CD14-positive monocyte (primary cell): ENCODE data around the gene TBXAS1. TPM values are rescaled to one million over a fixed set of nuclear protein-coding genes. Genes with fewer than 3 reads are reported as not detected.
A peak's percentile ranks its signal among the peaks of the same experiment; 100 is the strongest.

Source experiments
- DNase-seq, 3 donors: peaks; one replicate each; pipeline ENCODE4 v3.0.0-alpha.2; 2011 to 2022
- H2AFZ ChIP-seq: 2 replicates; pipeline ENCODE4 v1.6.0; 2012; ENCODE audit warnings: mild to moderate bottlenecking, low read depth, low read length, inconsistent platforms; ENCODE audit not compliant: insufficient read depth, poor library complexity, severe bottlenecking
- H3K27ac ChIP-seq, 2 donors: 1 replicate in 1 of 2; 2 replicates in 1 of 2; pipeline ENCODE4 v1.5.1; 2012 to 2013; ENCODE audit warnings: low read length in 2 of 2, control low read depth in 1 of 2, inconsistent platforms in 1 of 2, low read depth in 1 of 2, mild to moderate bottlenecking in 1 of 2
- H3K27me3 ChIP-seq, 2 donors: one replicate each; pipeline versions ENCODE4 v1.6.0 to v1.6.1; 2011 to 2013; ENCODE audit warnings: low read length in 2 of 2; ENCODE audit not compliant: control insufficient read depth in 2 of 2, insufficient read depth in 2 of 2
- H3K36me3 ChIP-seq, 2 donors: replicated peaks in 1 of 2; 1 replicate in 1 of 2; 2 replicates in 1 of 2; pipeline versions ENCODE4 v1.5.1 to v1.6.1; 2012 to 2013; ENCODE audit warnings: low read length in 2 of 2, control low read depth in 1 of 2, inconsistent platforms in 1 of 2, mild to moderate bottlenecking in 1 of 2; ENCODE audit not compliant: insufficient read depth in 2 of 2, control insufficient read depth in 1 of 2
- H3K4me1 ChIP-seq, 2 donors: 1 replicate in 1 of 2; 2 replicates in 1 of 2; pipeline versions ENCODE4 v1.5.1 to v1.6.1; 2012 to 2013; ENCODE audit warnings: low read length in 2 of 2, control low read depth in 1 of 2, inconsistent platforms in 1 of 2, mild to moderate bottlenecking in 1 of 2, moderate library complexity in 1 of 2; ENCODE audit not compliant: insufficient read depth in 2 of 2, control insufficient read depth in 1 of 2
- H3K4me2 ChIP-seq: replicated peaks from 2 replicates; pipeline ENCODE3; 2012; ENCODE audit warnings: low read length, moderate library complexity, mild to moderate bottlenecking; ENCODE audit not compliant: poor library complexity, severe bottlenecking; ENCODE audit errors: extremely low read depth
- H3K4me3 ChIP-seq, 3 experiments: fragments of 200-600 bp in 1 of 3; sonication (generic) in 1 of 3; replicated peaks in 1 of 3; 1 replicate in 2 of 3; 2 replicates in 1 of 3; pipeline ENCODE4 v1.5.1; 2011 to 2013; ENCODE audit warnings: low read length in 3 of 3, mild to moderate bottlenecking in 3 of 3, control low read depth in 2 of 3, low read depth in 2 of 3, inconsistent platforms in 1 of 3, moderate library complexity in 1 of 3
- H3K79me2 ChIP-seq: 2 replicates; pipeline ENCODE4 v1.6.0; 2012; ENCODE audit warnings: mild to moderate bottlenecking, control low read depth, inconsistent platforms, low read length, moderate library complexity; ENCODE audit not compliant: insufficient read depth
- H3K9ac ChIP-seq: 2 replicates; pipeline ENCODE4 v1.6.0; 2017; ENCODE audit warnings: low read length, mild to moderate bottlenecking; ENCODE audit not compliant: insufficient read depth, poor library complexity, severe bottlenecking
- H3K9me3 ChIP-seq, 2 donors: replicated peaks in 1 of 2; 1 replicate in 1 of 2; 2 replicates in 1 of 2; pipeline versions ENCODE4 v1.5.1 to v1.6.1; 2012 to 2013; ENCODE audit warnings: low read length in 2 of 2, control low read depth in 1 of 2; ENCODE audit not compliant: control insufficient read depth in 1 of 2, insufficient read depth in 1 of 2
- H4K20me1 ChIP-seq: 2 replicates; pipeline ENCODE4 v1.6.0; 2012; ENCODE audit warnings: mild to moderate bottlenecking, low read length, control low read depth, moderate library complexity; ENCODE audit not compliant: insufficient read depth
- H3K27ac Mint-ChIP-seq, 7 donors: one replicate each; pipeline ENCODE4 v1.8.0; 2020; ENCODE audit warnings: mild to moderate bottlenecking in 7 of 7, mixed read lengths in 7 of 7, moderate library complexity in 6 of 7, inconsistent platforms in 2 of 7
- H3K27me3 Mint-ChIP-seq, 3 donors: one replicate each; pipeline ENCODE4 v1.8.0; 2021 to 2022; ENCODE audit warnings: low read depth in 3 of 3, mild to moderate bottlenecking in 3 of 3, mixed read lengths in 3 of 3, moderate library complexity in 3 of 3, inconsistent platforms in 1 of 3
- H3K36me3 Mint-ChIP-seq, 2 donors: one replicate each; pipeline ENCODE4 v1.8.0; 2020; ENCODE audit warnings: mixed read lengths in 2 of 2, inconsistent platforms in 1 of 2, mild to moderate bottlenecking in 1 of 2
- H3K4me1 Mint-ChIP-seq: one replicate; pipeline ENCODE4 v1.8.0; 2020; ENCODE audit warnings: mild to moderate bottlenecking, mixed read lengths
- H3K4me3 Mint-ChIP-seq, 2 donors: one replicate each; pipeline ENCODE4 v1.8.0; 2020; ENCODE audit warnings: mild to moderate bottlenecking in 2 of 2, mixed read lengths in 2 of 2, moderate library complexity in 1 of 2
- H3K9me3 Mint-ChIP-seq, 7 donors: one replicate each; pipeline ENCODE4 v1.8.0; 2020 to 2022; ENCODE audit warnings: mixed read lengths in 7 of 7, mild to moderate bottlenecking in 6 of 7, moderate library complexity in 6 of 7, inconsistent platforms in 2 of 7
- CTCF ChIP-seq: fragments of 200-600 bp; IDR thresholded peaks from one replicate; pipeline ENCODE4 v1.8.0; 2022; ENCODE audit warnings: antibody characterized with exemption, mild to moderate bottlenecking
- intact Hi-C, 2 donors: fragments of 100-400 bp; cut with micrococcal nuclease; formaldehyde crosslinking; loops; one replicate each; pipeline versions ENCODE4 v1.15.0 to v1.15.1; 2023
- polyA plus RNA-seq, 3 donors: library from polyadenylated mRNA; depleted of rRNA in 1 of 3; unstranded in 2 of 3; stranded (reverse) in 1 of 3; fragments of 300-500 nt in 2 of 3; fragments of >200 nt in 1 of 3; fragmentation: Illumina TruSeq in 2 of 3; gene quantifications; 1 replicate in 2 of 3; 2 replicates in 1 of 3; pipeline ENCODE4 v1.2.3, GENCODE V29; 2012 to 2021

The TBXAS1 gene
- polyA plus RNA-seq, 3 donors, result 289 to 335 (median 298) TPM

DNA sequence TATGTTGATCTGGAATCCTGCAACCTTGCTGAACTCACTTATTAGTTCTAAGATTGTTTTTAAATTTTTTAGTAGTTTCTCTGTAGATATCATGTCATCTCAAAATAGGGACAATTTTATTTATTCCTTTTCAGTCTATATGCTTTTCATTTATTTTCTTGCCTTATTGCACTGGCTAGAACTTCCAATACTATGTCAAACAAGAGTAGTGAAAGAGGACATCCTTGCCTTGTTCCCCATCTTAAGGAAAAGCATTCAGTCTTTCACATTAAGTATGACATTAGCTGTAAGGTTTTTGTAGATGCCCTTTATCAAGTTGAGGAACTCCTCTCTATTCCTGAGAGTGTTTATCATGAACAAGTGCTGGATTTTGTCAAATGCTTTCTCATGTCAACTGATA lies 77.8 kb downstream of the TBXAS1 start:
- H3K9me3 Mint-ChIP-seq, result peaks cover 4 to 11% (median 9%) of the 10 kb centered on the region in 7 donors
- H3K27me3 ChIP-seq, result no peaks in the 10 kb centered on the region
- peaks cover 10 to 15% of the 10 kb centered on the region in 2 donors for H3K4me1 ChIP-seq
- no peaks in the 10 kb centered on the region for H3K27me3 Mint-ChIP-seq
- no peak overlapping the region for H3K27ac ChIP-seq
- H3K4me1 Mint-ChIP-seq, result peaks cover 37% of the 10 kb centered on the region
- H3K4me3 Mint-ChIP-seq, result no peak overlapping the region
- no peak overlapping the region for H3K27ac Mint-ChIP-seq
- H3K79me2 ChIP-seq, result peaks cover 66% of the 10 kb centered on the region
- DNase-seq, result no peak
- no peak overlapping the region for H3K4me2 ChIP-seq
- no peak overlapping the region for H3K9ac ChIP-seq
- no peak overlapping the region for H3K4me3 ChIP-seq
- no peak overlapping the region for H2AFZ ChIP-seq
- intact Hi-C loops, result no loop called here
- H3K36me3 Mint-ChIP-seq, result peaks cover 53 to 78% of the 10 kb centered on the region in 2 donors
- H3K36me3 ChIP-seq, result peaks cover 32 to 57% of the 10 kb centered on the region in 2 donors
- H4K20me1 ChIP-seq, result peaks cover 69% of the 10 kb centered on the region
- peaks cover 3 to 12% of the 10 kb centered on the region in 2 donors for H3K9me3 ChIP-seq
- no peak for TF ChIP-seq CTCF

DNA sequence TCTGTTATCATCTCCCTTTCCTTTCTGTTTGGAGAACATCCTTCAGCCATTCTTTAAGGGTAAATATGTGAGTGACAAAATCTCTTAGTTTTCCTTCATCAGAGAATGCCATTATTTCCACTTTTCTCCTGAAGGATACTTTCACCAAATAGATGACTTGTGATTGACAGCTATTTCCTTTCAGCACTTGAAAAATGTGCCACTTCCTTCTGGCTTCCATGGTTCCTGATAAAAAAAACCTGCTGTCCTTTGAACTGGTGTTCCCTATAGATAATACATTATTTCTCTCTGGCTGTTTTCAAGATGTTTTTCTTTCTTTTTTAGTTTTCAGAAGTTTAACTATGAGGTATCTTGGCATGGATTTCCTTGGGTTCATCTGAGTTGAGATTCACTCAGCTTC lies 79.7 kb downstream of the TBXAS1 start:
- intact Hi-C loops, result no loop called here
- H3K9me3 ChIP-seq, result peaks cover 3 to 12% of the 10 kb centered on the region in 2 donors
- H3K36me3 Mint-ChIP-seq, result peaks cover 62 to 85% of the 10 kb centered on the region in 2 donors
- peaks cover 26% of the 10 kb centered on the region for H3K4me1 Mint-ChIP-seq
- peaks cover 2 to 5% of the 10 kb centered on the region in 2 donors for H3K4me1 ChIP-seq
- H3K27ac ChIP-seq, result no peak overlapping the region
- H4K20me1 ChIP-seq, result peaks cover 82% of the 10 kb centered on the region
- H3K27ac Mint-ChIP-seq, result peak overlapping the region in 1 of 7 donors; percentile 5
- H3K9me3 Mint-ChIP-seq, result peaks cover 4 to 11% (median 9%) of the 10 kb centered on the region in 7 donors
- peaks cover 0 to 2% (median 0%) of the 10 kb centered on the region in 3 donors for H3K27me3 Mint-ChIP-seq
- H2AFZ ChIP-seq, result no peak overlapping the region
- H3K27me3 ChIP-seq, result no peaks in the 10 kb centered on the region
- H3K9ac ChIP-seq, result no peak overlapping the region
- no peak overlapping the region for H3K4me2 ChIP-seq
- H3K4me3 ChIP-seq, result no peak overlapping the region
- peaks cover 51 to 68% of the 10 kb centered on the region in 2 donors for H3K36me3 ChIP-seq
- TF ChIP-seq CTCF, result no peak
- H3K4me3 Mint-ChIP-seq, result no peak overlapping the region
- H3K79me2 ChIP-seq, result peaks cover 47% of the 10 kb centered on the region
- no peak for DNase-seq
